Limb (tissue), 2 donors: ENCODE measurements around the gene GSTM2.
"Not testable (repeated sequence)": the region's sequence is repeated elsewhere in the genome, so short reads cannot be mapped to it uniquely, and the experiment has no call there.

ENCODE experiments used
- DNase-seq, 2 donors: peaks; one replicate each; pipeline ENCODE4 v3.0.0-alpha.2; 2016; ENCODE audit errors: extremely low spot score in 2 of 2

The GSTM2 gene

DNA sequence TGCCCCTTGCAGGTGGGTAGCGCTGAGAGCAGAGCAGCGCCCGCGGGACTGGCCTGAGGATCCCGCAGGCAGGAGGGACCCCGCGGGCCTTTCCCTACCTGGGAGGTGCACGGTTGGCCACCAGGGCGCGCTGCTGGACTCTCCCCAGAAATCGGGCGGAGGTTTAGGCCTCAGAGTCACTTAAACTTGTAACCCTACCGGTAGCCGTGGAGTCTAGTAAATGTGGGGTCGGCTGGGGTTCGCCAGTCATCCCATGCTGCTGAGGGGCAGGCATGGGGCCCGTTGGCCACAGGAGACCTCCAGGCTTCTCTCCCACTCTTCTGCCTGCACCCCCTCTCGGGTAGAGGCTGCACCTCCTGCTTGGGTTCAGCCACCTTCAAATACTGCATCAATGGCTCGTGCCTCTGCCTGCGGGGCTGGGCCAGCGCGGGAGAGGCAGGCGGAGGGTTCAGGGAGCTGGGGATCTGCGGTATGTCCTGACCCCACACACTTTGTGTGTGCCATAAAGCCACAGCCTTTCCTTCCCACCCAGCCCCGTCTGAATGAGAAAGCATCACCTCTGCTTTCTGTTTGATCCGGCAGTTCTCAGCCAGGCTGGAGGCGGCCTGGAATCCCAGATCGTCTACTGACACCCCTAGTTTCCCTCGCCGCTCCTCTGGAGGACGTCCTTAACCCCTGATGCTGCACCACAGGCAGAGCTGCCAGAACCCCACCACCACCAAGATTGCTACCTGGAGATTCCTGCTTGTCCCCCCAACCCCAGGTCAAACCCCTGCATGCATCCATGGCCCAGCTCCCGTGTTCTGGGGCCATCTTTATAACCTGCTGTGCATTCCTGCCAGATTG is 24.2 kb upstream of the GSTM2 start:
- DNase-seq = peak in 1 of 2 donors; percentile 86

DNA sequence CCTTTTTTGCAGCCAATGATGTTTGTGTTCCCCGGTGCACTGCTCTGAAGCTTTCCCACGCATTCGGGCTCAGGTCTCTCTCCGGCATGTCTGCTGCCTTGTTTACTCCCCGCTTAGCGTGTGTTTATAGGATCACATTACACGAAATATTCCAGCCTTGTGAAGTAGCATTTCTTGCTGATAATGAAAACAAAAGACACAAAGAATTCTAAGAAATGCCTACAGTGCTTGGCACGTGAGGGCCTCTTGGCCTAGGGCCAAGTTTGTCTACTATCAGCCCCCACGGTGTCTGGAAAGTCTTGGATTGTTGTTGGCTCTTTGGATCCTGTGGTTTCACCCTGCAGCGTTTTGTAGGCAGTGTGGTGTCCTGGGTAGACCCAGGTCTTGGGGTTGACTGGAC is 23.2 kb upstream of the GSTM2 start:
- DNase-seq = no peak

DNA sequence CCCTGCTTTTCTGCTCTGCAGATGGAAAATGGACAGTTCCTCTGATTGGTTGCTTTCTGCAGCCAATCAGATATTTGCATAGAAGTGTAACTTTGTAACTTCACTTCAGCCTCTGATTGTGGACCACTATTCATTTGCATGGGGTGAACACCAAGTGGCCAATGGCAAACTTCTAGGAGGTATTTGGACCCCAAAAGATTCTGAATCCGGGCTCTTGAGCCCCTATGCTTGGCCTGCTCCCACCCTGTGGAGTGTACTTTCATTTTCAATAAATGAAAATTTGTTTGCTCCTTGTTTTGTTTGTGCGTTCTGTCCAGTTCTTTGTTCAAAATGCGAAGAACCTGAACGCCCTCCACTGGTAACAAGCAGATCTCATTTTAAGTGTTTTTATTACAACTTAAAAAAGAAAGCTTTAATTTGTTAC is 18.4 kb upstream of the GSTM2 start:
- DNase-seq = no peak

DNA sequence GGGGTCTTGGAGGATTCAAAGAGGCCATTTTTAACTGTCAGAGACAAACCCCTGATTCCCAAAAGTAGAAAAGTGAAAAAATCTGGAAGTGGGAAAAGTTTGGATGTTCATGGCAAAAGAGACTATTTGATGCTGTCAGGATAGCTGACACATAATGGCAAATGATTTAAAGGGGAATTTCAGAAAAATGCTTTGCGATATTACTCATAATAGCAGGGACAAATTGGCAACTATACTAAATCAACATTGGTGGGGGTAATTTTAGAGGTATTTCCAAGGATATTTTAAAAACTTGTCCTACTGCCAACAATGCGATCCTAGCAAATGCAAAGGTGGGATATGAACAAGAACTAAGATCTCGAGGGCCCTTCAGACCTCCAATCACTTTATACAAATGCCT is 17.2 kb upstream of the GSTM2 start:
- DNase-seq = no peak

DNA sequence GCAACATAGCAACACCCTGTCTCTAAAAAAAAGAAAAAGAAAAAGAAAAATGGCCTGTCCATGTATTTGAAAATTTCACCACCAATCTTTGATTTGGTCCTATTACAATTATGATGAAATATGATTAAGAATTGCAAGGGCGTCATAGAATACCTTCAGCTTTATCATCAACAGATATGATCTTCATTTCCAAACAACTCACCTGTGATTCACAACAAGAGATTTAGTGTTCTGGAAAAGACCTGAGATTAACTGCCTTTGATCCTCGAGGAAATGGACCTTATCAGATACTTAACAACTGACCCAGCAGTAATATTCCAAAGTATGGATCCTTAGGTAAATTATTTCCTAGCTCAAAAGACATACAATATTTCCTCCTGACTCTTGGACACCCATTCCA is 15.5 kb upstream of the GSTM2 start:
- no peak for DNase-seq

DNA sequence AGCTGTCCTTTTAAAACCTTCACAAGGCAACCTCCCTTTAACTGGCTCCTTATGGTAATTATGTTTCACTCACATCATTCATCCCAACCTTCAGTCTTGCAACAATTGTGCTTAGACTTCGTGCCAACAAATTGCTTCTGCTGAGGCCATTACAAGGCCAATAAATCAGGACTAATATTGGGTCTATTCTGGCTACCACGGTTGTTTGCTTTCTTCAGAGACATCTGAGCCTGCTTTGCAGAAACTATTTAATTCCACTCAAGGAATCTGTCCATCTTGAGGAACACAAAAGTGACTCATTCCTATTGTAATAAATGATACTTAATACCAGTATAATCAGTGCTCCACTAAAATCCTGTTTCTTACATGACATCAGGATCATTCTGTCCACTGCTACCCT is 14.6 kb upstream of the GSTM2 start:
- no peak for DNase-seq

DNA sequence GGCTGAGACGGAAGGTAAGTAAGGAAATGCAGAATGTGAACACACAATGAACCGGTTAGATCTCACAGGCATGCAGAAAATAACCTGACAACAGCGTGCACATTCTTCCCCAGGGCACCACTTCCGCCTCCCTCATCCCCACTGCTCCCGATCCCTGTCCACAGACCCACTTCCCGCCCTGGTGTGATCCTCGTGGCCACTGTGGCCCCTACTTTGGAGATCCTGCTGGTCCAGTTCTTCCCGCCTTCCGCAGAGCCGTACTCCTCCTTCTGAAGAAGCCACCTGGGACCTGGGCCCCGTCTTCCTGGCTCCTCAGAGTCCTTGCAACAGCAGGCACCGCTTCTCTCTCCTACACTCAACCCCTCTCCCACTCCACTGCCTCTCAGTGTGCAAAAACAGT is 13.3 kb upstream of the GSTM2 start:
- DNase-seq = no peak

DNA sequence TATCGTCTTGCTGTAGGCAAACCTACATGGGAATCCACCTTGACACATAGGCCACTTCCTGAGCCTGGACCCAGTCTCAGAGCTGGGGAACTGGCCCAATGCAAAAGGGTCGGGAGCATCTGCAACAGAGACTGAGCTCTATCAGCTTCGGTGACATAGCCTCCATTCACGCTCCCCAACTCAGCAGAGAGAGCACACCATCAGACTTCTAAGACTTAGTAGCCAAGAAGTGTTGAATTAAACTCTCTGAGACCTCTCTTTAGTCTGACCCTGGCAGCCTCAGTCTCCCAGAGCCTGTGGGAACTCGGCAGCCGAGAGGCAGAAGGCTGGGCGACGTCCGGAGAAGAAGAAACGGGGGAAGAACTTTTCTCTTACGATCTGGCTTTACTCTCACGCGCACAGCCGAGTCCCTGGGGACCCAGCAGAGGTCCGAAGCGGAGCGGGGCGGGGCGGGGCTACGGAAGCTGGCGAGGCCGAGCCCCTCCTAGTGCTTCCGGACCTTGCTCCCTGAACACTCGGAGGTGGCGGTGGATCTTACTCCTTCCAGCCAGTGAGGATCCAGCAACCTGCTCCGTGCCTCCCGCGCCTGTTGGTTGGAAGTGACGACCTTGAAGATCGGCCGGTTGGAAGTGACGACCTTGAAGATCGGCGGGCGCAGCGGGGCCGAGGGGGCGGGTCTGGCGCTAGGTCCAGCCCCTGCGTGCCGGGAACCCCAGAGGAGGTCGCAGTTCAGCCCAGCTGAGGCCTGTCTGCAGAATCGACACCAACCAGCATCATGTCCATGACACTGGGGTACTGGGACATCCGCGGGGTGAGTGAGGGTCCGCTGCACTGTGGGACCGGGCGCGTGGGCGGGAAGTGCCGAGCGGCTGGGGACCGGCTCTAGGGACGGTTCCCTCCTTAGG is 12.0 kb upstream of the GSTM2 start, which contains the start of gene GSTM4:
Gene GSTM4, plus strand, starts transcription at position 485 of the 905 bp plus-strand sequence. Its CDS starts 291 bp downstream, at position 776.
- peak; percentile 60 to 84 for DNase-seq

DNA sequence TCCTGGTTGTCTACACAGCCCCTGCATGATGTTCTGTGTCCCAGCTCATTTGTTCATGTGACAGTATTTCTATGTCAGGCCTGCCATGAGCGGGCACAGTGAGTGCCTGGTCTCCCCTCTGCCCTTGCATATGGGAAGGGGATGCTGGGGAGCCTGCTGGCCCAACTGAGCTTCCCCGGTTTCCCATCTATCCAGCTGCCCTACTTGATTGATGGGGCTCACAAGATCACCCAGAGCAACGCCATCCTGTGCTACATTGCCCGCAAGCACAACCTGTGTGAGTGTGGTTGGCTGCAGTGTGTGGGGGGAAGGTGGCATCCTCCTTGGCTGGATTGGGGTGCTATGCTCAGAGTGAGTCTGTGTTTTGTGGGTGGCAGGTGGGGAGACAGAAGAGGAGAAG is 10.5 kb upstream of the GSTM2 start:
- DNase-seq = no peak

DNA sequence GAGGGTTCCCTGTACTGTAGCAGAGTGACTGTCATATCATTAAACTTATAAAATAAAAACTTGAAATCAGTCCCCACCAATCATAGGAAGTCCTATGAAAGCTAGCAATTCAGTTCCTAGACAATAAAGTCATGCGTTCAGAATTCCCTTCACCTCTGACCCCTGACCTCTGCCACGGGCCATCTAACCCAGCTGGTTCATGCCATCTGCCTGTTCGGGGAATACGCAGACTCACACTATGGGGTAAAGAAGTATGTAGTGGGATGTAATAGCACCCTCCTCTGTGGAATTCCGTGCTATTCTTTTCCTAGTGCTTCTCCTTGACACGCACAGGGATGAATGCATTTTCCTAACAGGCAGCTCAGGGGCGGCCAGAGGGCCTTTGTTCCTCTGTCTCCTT is 9.9 kb upstream of the GSTM2 start:
- no peak for DNase-seq

DNA sequence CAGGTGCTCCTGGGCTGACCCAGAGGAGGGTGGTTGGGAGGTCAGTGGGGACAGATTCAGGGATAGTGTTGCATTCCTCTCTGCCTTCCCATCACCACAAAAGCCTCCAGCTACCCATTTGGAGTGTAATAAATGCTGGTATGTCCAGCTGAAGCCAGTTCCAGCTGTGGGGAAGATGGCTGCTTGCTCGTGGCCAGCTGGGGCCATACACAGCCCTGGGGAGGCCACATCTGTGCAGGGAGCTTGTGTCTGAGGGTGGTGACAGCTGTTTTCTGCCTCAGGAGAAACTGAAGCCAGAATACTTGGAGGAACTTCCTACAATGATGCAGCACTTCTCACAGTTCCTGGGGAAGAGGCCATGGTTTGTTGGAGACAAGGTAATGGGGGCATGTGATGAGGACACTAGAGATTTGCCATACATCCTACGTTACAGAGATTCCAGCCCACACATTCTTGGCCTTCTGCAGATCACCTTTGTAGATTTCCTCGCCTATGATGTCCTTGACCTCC is 9.3 kb upstream of the GSTM2 start:
- DNase-seq = no peak

DNA sequence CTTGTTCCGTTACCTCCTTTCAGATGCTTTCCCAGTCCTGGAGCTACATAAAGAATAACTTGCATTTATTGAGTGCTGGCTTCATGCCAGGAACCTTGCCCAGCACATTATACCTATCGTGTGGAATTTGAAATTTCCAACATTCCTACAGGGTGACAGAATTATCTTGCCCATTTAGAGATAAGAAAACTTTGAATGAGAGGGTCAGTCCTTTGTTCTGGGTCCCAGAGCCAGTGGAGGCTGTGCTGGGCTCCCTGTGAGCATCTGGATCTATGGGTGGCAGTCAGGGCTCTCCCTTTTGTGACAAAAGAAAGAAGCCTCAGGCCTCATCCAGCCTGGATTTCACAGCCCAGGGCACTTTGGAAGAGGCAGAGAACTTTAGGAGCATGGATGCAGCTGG is 8.7 kb upstream of the GSTM2 start:
- no peak for DNase-seq

DNA sequence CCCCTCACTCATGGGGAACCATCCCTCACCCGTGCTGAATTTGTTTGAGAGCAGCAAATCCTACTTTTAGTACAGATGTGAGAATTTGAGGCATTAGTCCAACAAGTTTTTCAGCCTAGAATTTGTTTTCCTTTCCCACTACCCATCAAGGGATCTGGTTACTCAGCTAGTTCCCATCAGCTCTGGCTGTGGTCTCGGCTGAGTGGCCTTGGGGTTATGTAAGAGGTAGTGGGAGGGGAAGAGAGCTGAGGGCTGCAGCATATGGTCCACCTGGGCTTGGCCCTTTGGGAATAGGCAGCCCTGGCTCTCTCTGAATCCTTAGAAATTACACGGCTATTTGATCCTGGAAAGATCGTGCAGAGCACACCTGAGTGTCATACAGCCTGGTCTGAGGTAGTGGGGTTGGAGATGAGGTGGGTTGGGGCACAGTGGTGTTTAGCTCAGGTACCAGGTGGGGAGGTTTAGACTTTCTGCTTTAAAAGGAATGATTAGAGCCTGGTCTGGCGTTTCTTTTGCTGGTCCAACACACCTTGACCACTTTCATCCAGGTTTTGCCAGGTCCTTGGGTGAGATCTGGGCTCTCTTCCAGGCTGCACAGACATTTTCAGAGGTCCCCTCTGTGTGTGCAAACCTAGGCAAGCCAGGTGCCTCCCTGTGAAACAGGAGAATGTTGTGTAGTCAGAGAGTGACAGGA is 7.7 kb upstream of the GSTM2 start:
- no peak for DNase-seq

DNA sequence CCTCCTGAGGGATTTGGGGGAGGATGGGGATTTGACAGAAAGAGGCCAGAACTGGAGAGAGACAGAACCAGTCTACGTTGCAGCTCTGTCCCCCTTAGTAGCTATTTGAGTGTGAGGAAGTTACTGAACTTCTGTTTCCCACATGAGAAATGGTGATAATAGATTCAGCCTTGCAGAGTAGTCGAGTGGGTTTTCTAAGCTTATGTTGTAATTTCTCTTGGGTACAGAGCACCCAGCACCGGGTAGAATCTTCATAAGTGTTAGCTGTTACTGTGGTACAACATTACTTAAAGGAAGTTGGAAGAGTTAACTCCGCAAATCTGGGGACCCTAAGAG is 7.2 kb upstream of the GSTM2 start:
- DNase-seq = not testable (repeated sequence)

DNA sequence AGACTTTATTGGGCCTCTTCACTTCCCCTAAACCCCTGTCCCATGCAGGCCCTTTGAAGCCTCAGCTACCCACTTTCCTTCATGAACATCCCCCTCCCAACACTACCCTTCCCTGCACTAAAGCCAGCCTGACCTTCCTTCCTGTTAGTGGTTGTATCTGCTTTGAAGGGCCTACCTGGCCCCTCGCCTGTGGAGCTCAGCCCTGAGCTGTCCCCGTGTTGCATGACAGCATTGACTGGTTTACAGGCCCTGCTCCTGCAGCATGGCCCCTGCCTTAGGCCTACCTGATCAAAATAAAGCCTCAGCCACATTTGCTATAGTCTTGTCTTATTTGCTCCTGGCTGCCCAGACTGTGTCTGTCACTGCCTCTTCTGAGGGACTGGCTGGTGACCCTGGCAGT is 6.5 kb upstream of the GSTM2 start:
- no peak for DNase-seq

DNA sequence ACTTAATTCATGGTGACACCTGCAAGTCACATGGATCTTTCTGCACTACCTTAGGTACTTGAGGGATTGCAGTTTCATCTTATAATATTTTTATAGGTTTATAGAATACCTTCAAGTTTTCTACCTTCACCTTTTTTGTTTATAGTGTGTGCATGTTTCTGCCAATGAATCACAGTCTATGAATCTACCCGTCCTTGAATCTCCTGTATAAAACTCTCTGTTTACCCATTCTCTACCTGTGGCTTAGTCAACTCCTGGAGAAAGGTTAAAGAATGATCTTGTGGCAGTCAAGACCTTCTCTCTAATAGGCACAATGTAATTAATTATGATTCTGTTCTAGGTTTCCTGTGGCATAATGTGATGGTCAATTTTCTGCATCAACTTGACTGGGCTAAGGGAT is 3.2 kb upstream of the GSTM2 start:
- DNase-seq = no peak

DNA sequence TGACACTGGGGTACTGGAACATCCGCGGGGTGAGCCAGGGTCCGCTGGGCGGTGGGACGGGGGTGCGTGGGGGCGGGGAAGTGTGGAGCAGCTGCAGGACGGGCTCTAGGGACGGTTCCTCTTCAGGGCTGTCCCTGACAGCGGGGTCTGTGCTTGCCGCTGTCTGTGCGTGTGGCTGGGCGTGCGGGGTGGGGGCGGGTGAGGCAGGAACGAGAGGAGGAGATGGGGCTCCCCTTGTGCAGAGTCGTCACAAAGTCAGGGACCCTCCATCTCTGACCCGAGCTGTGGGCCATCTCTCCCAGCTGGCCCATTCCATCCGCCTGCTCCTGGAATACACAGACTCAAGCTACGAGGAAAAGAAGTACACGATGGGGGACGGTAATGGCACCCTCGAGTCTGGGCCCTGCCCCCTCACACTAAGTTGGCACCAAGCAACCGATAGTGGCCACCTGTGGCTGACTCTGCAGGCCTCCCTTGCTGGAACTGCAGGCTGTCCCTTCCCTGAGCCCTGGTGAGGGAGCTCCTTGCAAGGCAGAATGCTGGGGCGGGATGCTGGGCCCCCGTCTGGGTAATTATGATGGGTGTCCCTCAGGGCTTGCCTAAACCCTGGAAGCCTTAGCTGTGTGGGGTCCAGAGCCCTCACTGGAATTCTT is 392 bp downstream of the GSTM2 start:
- DNase-seq = no peak

DNA sequence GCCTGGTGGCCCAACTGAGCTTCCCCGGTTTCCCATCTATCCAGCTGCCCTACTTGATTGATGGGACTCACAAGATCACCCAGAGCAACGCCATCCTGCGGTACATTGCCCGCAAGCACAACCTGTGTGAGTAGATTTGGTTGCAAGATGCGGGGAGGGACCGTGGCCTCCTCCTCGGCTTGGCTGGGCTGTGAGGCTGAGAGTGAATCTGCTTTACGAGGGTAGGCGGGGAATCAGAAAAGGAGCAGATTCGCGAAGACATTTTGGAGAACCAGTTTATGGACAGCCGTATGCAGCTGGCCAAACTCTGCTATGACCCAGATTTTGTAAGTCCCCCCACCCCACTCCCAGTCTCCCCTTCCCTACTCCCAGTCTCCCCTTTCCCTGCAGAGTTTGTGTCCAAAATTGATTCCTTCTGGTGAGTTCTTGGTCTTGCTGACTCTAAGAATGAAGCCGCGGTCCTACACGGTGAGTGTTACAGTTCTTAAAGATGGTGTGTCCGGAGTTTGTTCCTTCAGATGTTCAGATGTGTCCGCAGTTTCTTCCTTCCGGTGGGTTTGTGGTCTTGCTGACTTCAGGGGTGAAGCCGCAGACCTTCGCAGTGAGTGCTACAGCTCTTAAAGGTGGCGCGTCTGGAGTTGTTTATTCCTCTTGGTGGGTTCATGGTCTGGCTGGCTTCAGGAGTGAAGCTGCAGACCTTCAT is 1.5 kb downstream of the GSTM2 start:
- DNase-seq = no peak

DNA sequence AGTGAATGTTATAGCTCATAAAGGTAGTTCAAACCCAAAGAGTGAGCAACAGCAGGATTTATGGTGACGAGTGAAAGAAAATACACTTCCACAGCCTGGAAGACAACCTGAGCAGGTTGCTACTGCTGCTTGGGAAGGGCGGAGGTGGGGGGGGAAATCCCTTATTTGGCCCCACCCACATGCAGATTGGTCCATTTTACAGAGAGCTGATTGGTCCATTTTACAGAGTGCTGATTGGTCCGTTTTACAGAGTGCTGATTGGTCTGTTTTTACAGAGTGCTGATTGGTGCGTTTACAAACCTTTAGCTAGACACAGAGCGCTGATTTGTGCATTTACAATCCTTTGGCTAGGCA is 2.1 kb downstream of the GSTM2 start:
- not testable (repeated sequence) for DNase-seq

DNA sequence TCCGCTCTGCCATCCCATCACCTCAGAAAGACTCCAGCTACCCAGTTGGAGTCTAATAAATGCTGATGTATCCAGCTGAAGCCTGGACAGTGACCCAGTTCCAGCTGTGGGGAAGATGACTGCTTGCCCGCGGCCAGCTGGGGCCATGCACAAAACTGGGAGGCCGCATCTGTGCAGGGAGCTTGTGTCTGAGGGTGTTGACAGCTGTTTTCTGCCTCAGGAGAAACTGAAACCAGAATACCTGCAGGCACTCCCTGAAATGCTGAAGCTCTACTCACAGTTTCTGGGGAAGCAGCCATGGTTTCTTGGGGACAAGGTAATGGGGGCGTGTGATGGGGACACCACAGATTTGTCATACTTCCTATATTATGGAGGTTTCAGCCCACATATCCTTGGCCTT is 3.2 kb downstream of the GSTM2 start:
- DNase-seq = no peak

DNA sequence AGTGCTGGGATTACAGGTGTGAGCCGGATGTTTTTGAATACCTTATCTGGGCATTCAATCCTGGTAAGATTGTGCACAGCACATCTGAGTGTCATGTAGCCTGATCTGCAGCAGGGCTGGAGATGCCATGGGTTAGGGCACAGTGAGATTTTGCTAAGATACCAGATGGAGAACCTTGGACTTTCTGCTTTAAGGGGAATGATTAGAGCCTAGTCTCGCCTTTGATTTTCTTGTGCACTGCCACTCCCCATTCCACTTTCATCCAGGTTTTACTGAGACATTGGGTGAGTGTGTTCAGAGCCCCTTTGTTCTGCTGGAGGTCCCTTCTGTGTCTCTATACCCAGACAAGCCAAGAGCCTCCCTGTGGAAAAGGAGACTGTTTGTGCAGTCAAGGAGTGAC is 6.0 kb downstream of the GSTM2 start:
- DNase-seq = not testable (repeated sequence)
